ENCODE data around the gene ATF6. TPM values are rescaled to one million over a fixed set of nuclear protein-coding genes. Genes with fewer than 3 reads are reported as not detected.

Gene ATF6
- total and polyA plus RNA-seq, 2 of the 8 experiments (the other 6 are each of a cell fraction or from before 2014, with no cell fraction given): 4.6 to 10.0 TPM

DNA sequence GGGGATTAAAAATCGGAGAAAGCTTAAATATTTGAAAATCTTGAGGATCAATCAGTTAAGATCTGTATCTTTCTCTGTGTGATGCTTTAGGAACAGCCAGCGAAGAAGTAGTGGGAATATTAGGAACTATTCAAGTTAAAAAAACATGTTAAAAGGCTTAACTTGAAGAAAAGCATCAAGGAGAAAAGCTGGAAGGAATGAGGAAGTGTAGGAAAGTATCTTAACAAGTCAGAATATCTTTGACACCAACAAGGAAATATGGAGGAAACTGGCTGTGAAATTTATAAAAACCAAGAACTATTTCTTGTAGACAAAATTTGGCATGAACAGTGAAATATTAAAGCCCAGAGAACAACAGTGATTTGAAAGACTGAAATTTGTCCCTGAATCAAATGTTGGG, 60.4 kb downstream of the ATF6 start:
- no peak overlapping the region for H3K27ac ChIP-seq (ENCODE audit: low read depth, low read length)
- CTCF ChIA-PET (ENCODE audit: partially characterized antibody): interaction anchor here (1.0 to 1.4 kb wide), 2 partner anchors 55 to 211 kb away, joined by 3 to 5 read pairs; no protein-coding TSS in a partner anchor
- no peak overlapping the region for H3K4me2 ChIP-seq (ENCODE audit: insufficient read depth in 1 of 2, low read depth in 2 of 2, low read length in 2 of 2)
- H4K20me1 ChIP-seq (replicated peaks in 1 of 2; ENCODE audit: control insufficient read depth in 1 of 2, insufficient read depth in 2 of 2, low read length in 2 of 2): no peaks in the 10 kb centered on the region
- 86% methylated on average over 2 of the region's 2 CpGs; no CpG with 5 or more reads in 1 of the 2 experiments for WGBS, 2 experiments (ENCODE audit: extremely low coverage in 1 of 2, insufficient coverage in 1 of 2, insufficient read length in 1 of 2, insufficient replicate concordance in 2 of 2, low coverage in 1 of 2, low lambda C conversion rate in 2 of 2, missing lambda C conversion rate in 1 of 2)
- H3K4ac ChIP-seq (replicated peaks; ENCODE audit: insufficient read length, low read depth, low read length): no peak overlapping the region
- H2BK5ac ChIP-seq (ENCODE audit: low read depth, low read length): no peak overlapping the region
- no peaks in the 10 kb centered on the region for H3K23me2 ChIP-seq (ENCODE audit: low read depth, low read length)
- H3K9me3 ChIP-seq (ENCODE audit: insufficient read depth in 2 of 2, low read depth in 1 of 2, low read length in 1 of 2): no peaks in the 10 kb centered on the region
- H4K8ac ChIP-seq (ENCODE audit: extremely low read depth, insufficient read depth, low read length): no peak overlapping the region
- H4K91ac ChIP-seq (replicated peaks; ENCODE audit: insufficient read length, low read length): no peak overlapping the region
- H3K79me1 ChIP-seq (ENCODE audit: low read depth, low read length): no peaks in the 10 kb centered on the region
- no peak overlapping the region for H2AFZ ChIP-seq (ENCODE audit: low read length)
- H3K9ac ChIP-seq (replicated peaks in 1 of 4; ENCODE audit: extremely low read depth in 1 of 4, low read depth in 3 of 4, low read length in 3 of 4): no peak overlapping the region
- H3K4me3 ChIP-seq (ENCODE audit: extremely low read depth in 1 of 4, insufficient read depth in 2 of 4, low read depth in 3 of 4, low read length in 4 of 4): no peak overlapping the region
- POLR2A ChIA-PET (ENCODE audit: partially characterized antibody): no interaction called here
- H3K56ac ChIP-seq (replicated peaks; ENCODE audit: insufficient read length, low read depth, low read length): no peak overlapping the region
- no peak overlapping the region for H2AK5ac ChIP-seq (ENCODE audit: low read depth, low read length)
- no peak overlapping the region for H4K5ac ChIP-seq (ENCODE audit: insufficient read length, low read depth, low read length)
- DNase-seq (ENCODE audit: low read depth in 1 of 2, low spot score in 2 of 2) (no peak), FAIRE-seq (no peak)
- TF ChIP-seq JUN (IDR thresholded peaks at IDR 0.05; ENCODE audit: low read depth, low read length) (no peak), MAFK (IDR thresholded peaks at IDR 0.05; ENCODE audit: low read depth, low read length) (no peak), CBX8 (IDR thresholded peaks at IDR 0.05; ENCODE audit: borderline replicate concordance, low read depth, low read length) (no peak), TEAD4 (IDR thresholded peaks at IDR 0.05; ENCODE audit: low read depth, low read length) (no peak), SIRT6 (IDR thresholded peaks at IDR 0.05; ENCODE audit: low read length) (no peak), CBX5 (IDR thresholded peaks at IDR 0.05; ENCODE audit: low read depth, low read length) (no peak), HDAC6 (IDR thresholded peaks at IDR 0.05; ENCODE audit: low read depth, low read length) (no peak), RAD21 (IDR thresholded peaks at IDR 0.05 in 1 of 2, conservative IDR thresholded peaks at IDR 0.05 in 1 of 2; ENCODE audit: low read depth in 2 of 2, low read length in 2 of 2) (no peak), KDM5A (IDR thresholded peaks at IDR 0.05; ENCODE audit: low read length) (no peak), KDM4A (IDR thresholded peaks at IDR 0.05; ENCODE audit: low read depth, low read length, severe bottlenecking) (no peak), HDAC2 (IDR thresholded peaks at IDR 0.05; ENCODE audit: borderline replicate concordance in 1 of 2, low read depth in 2 of 2, low read length in 2 of 2) (no peak), RNF2 (IDR thresholded peaks at IDR 0.05; ENCODE audit: borderline replicate concordance, low read depth, low read length, missing control alignments, poor library complexity, severe bottlenecking) (no peak)
- TF ChIP-seq, protein P1, sequence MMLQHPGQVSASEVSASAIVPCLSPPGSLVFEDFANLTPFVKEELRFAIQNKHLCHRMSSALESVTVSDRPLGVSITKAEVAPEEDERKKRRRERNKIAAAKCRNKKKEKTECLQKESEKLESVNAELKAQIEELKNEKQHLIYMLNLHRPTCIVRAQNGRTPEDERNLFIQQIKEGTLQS (IDR thresholded peaks at IDR 0.05; ENCODE audit: insufficient read depth, low read depth, low read length): no peak
- H2BK20ac ChIP-seq (ENCODE audit: low read length): no peak overlapping the region
- no peak overlapping the region for H2BK15ac ChIP-seq (ENCODE audit: low read length)
- H3K27me3 ChIP-seq (replicated peaks in 1 of 4; ENCODE audit: control insufficient read depth in 3 of 4, extremely low read depth in 1 of 4, insufficient read depth in 3 of 4, low read length in 3 of 4): no peaks in the 10 kb centered on the region
- H2BK120ac ChIP-seq (replicated peaks; ENCODE audit: low read depth, low read length): no peak overlapping the region
- H3K14ac ChIP-seq (ENCODE audit: insufficient read length): no peak overlapping the region
- H3K18ac ChIP-seq (ENCODE audit: extremely low read depth, low read length): no peak overlapping the region
- no peak overlapping the region for H3K23ac ChIP-seq (ENCODE audit: insufficient read length)
- H3K36me3 ChIP-seq (ENCODE audit: control insufficient read depth in 2 of 4, insufficient read depth in 4 of 4, low read length in 3 of 4): no peaks in the 10 kb centered on the region
- H3K4me1 ChIP-seq (replicated peaks in 1 of 4; ENCODE audit: control insufficient read depth in 3 of 4, insufficient read depth in 4 of 4, low read length in 3 of 4): peaks cover 0 to 6% (median under 1%) of the 10 kb centered on the region in 4 experiments; a peak in 2 of 7 replicates
- H3K79me2 ChIP-seq (ENCODE audit: control insufficient read depth in 1 of 2, insufficient read depth in 2 of 2, low read length in 2 of 2): no peaks in the 10 kb centered on the region
- H2BK12ac ChIP-seq (ENCODE audit: low read depth, low read length): no peak overlapping the region

All from H1 (cell line).